Tibial nerve (tissue), 4 donors: ENCODE results near the gene ANKRD9. TPM values are rescaled to one million over a fixed set of nuclear protein-coding genes. Genes with fewer than 3 reads are reported as not detected.

Source experiments
- DNase-seq, 2 donors: peaks; one replicate each; pipeline ENCODE4 v3.0.0-alpha.2; 2019; ENCODE audit warnings: low spot score in 2 of 2
- H3K27ac ChIP-seq, 4 donors: fragments of 200-600 bp; sonication (generic) in 3 of 4; one replicate each; pipeline ENCODE4 v1.5.1; 2017 to 2019; ENCODE audit warnings: mild to moderate bottlenecking in 1 of 4
- H3K27me3 ChIP-seq, 2 donors: fragments of 200-600 bp; sonication (generic) in 1 of 2; one replicate each; pipeline versions ENCODE4 v1.5.1 to v1.6.0; 2017 to 2019
- H3K36me3 ChIP-seq, 3 donors: fragments of 200-600 bp; sonication (generic); one replicate each; pipeline ENCODE4 v1.5.1; 2018 to 2019
- H3K4me1 ChIP-seq, 4 donors: fragments of 200-600 bp; sonication (generic) in 3 of 4; one replicate each; pipeline ENCODE4 v1.5.1; 2017 to 2019
- H3K4me3 ChIP-seq, 4 donors: fragments of 200-600 bp; sonication (generic) in 3 of 4; one replicate each; pipeline ENCODE4 v1.5.1; 2017 to 2019; ENCODE audit warnings: mild to moderate bottlenecking in 1 of 4, moderate library complexity in 1 of 4
- H3K9me3 ChIP-seq, 4 donors: fragments of 200-600 bp; sonication (generic) in 3 of 4; one replicate each; pipeline ENCODE4 v1.5.1; 2017 to 2019
- EP300 ChIP-seq, 2 donors: sonication (generic); formaldehyde crosslinking; IDR thresholded peaks; one replicate each; pipeline ENCODE4 v1.6.1; 2017; ENCODE audit warnings: antibody characterized with exemption in 2 of 2, mild to moderate bottlenecking in 1 of 2
- POLR2A ChIP-seq, 2 donors: fragments of 450-650 bp; IDR thresholded peaks; one replicate each; pipeline ENCODE4 v1.6.1; 2017; ENCODE audit warnings: antibody characterized with exemption in 2 of 2, mild to moderate bottlenecking in 2 of 2, moderate library complexity in 2 of 2
- WGBS, 2 donors: methylation state at CpG; one replicate each; pipeline ENCODE4 v1.1.5; 2018; 5-methylcytosine and 5-hydroxymethylcytosine counted together
- total RNA-seq, 4 donors: library from RNA; depleted of rRNA; stranded (reverse); fragments of >200 nt; gene quantifications; one replicate each; pipeline ENCODE4 v1.1.0, GENCODE V29; 2016
- TF ChIP-seq, protein P1 (sequence below), 5 experiments: fragments of 200-600 bp in 3 of 5; fragments of 450-650 bp in 2 of 5; sonication (generic) in 3 of 5; IDR thresholded peaks; one replicate each; pipeline ENCODE4 v1.5.1; 2016 to 2019; ENCODE audit warnings: antibody characterized with exemption in 5 of 5, mild to moderate bottlenecking in 3 of 5, moderate library complexity in 2 of 5

The ANKRD9 gene
- total RNA-seq, 4 donors from 2014 or later: 11.4 to 39.3 (median 26.2) TPM

DNA sequence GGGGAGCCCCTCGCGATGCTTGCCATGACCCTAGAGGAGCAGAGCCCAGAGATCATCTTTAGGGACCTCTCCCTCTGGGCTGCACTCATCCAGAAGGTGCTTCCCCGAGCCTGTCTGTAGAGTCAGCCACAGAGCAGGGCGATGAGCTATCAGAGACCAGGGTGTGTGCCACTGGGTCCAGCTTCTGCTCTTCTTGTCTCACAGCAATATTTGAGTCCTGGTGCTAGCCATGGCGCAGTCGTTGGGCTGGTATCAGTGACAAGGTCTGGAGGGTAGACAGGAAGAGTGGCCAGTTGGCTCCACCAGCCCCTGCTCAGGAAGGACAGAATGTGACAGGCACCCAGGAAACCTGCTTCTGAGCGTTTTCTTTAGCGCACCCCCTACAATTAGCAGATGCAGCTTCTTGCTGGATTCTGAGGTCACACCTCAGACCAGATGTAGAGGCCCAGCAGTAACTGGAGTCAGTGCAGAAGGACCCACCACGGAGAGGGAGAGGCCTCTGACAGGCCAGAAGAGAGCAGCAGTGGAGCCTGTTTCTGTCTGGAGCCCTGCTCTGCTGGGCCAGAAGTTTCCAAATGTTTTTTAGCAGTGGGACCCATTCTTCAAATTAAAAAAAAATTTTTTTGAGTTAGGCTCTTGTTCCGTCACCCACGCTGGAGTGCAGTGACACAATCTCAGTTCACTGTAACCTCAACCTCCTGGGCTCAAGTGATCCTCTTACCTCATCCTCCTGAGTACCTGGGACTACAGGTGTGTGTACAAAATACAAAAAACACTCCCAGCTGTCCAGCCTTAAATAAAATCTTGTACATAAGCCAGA is 23.7 kb downstream of the ANKRD9 start:
- no peak for TF ChIP-seq EP300 (IDR thresholded peaks at IDR 0.05)
- TF ChIP-seq POLR2A (IDR thresholded peaks at IDR 0.05): no peak
- TF ChIP-seq, protein P1, sequence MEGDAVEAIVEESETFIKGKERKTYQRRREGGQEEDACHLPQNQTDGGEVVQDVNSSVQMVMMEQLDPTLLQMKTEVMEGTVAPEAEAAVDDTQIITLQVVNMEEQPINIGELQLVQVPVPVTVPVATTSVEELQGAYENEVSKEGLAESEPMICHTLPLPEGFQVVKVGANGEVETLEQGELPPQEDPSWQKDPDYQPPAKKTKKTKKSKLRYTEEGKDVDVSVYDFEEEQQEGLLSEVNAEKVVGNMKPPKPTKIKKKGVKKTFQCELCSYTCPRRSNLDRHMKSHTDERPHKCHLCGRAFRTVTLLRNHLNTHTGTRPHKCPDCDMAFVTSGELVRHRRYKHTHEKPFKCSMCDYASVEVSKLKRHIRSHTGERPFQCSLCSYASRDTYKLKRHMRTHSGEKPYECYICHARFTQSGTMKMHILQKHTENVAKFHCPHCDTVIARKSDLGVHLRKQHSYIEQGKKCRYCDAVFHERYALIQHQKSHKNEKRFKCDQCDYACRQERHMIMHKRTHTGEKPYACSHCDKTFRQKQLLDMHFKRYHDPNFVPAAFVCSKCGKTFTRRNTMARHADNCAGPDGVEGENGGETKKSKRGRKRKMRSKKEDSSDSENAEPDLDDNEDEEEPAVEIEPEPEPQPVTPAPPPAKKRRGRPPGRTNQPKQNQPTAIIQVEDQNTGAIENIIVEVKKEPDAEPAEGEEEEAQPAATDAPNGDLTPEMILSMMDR (IDR thresholded peaks at IDR 0.05): no peak
- Histone ChIP-seq H3K27me3 (no peaks in the 10 kb centered on the region), H3K4me1 (peaks cover 0 to 11% (median 0%) of the 10 kb centered on the region in 4 donors), H3K27ac (no peak overlapping the region), H3K36me3 (peaks cover 0 to 28% (median 0%) of the 10 kb centered on the region in 3 donors), H3K9me3 (peaks cover 0 to 7% (median 0%) of the 10 kb centered on the region in 4 donors), H3K4me3 (no peak overlapping the region)
- WGBS, 2 donors: 73 to 76% methylated on average over 11 of the region's 11 CpGs
- no peak for DNase-seq

DNA sequence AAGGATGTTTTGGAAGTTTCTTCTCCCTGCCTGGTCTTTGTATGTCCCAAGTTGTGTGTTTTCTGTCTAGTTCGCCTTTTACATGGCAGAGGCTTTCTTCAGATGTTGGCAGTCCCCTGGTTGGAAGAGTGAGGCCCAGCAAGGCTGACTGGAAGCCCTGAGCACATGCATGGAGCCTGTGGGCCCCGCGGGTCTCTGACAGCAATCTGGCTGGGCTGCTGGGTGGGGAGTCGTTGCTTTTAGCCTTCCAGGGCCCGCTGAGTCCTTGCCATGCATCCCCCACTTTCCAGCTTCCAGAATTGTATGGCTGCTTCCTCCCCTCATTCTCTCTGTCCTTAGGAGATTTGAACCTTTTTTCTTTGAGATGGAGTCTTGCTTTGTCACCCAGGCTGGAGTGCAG is 25.3 kb downstream of the ANKRD9 start:
- TF ChIP-seq EP300 (IDR thresholded peaks at IDR 0.05) (no peak), POLR2A (IDR thresholded peaks at IDR 0.05) (no peak)
- TF ChIP-seq, protein P1 (IDR thresholded peaks at IDR 0.05): no peak
- H3K4me3 ChIP-seq: no peak overlapping the region
- H3K27ac ChIP-seq: no peak overlapping the region
- no peak for DNase-seq
- 79 to 86% methylated on average over 5 of the region's 5 CpGs for WGBS, 2 donors
- H3K9me3 ChIP-seq: peaks cover 0 to 7% (median 0%) of the 10 kb centered on the region in 4 donors
- no peaks in the 10 kb centered on the region for H3K27me3 ChIP-seq
- H3K36me3 ChIP-seq: peaks cover 0 to 28% (median 0%) of the 10 kb centered on the region in 3 donors
- peaks cover 0 to 17% (median 0%) of the 10 kb centered on the region in 4 donors for H3K4me1 ChIP-seq

DNA sequence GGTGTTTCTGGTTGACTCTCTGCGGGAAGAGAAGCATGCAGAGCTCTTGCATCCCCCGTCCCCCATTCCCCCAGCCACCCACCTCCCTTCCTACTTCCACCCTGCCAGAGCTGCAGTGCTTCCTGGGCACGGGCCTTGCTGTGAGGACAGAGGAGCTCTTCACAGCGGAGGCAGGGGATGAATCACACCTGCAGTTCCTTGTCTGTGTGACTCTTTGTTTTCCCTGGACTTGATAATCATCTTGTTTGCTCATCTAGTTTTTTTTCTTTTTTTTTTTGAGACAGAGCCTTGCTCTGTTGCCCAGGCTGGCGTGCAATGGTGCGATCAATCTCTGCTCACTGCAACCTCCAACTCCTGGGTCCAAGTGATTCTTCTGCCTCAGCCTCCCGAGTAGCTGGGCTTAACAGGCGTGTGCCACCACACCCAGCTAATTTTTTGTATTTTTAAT is 27.8 kb downstream of the ANKRD9 start:
- H3K4me3 ChIP-seq: no peak overlapping the region
- TF ChIP-seq EP300 (IDR thresholded peaks at IDR 0.05) (no peak), POLR2A (IDR thresholded peaks at IDR 0.05) (no peak)
- TF ChIP-seq, protein P1 (IDR thresholded peaks at IDR 0.05): no peak
- peaks cover 0 to 7% (median 0%) of the 10 kb centered on the region in 4 donors for H3K9me3 ChIP-seq
- H3K4me1 ChIP-seq: peaks cover 0 to 13% (median 0%) of the 10 kb centered on the region in 4 donors
- peaks cover 0 to 26% (median 0%) of the 10 kb centered on the region in 3 donors for H3K36me3 ChIP-seq
- 85 to 89% methylated on average over 8 of the region's 8 CpGs for WGBS, 2 donors
- H3K27me3 ChIP-seq: no peaks in the 10 kb centered on the region
- no peak overlapping the region for H3K27ac ChIP-seq
- DNase-seq: no peak

DNA sequence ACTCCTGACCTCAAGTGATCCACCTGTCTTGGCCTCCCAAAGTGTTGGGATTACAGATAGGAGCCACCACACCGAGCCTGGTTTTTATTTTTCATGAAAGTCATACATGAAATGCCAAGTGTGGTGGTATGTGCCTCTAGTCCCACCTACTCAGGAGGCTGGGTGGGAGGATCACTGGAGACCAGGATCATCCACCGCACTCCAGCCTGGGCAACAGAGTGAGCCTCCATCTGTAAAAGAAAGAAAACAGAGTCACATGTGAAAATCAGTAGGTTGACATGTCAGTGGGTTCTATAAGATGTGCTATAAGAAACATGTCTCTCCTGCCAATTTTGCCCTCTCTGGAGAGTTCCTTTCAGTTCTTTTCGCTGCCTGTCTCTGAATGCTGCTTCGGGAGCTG is 28.2 kb downstream of the ANKRD9 start:
- TF ChIP-seq EP300 (IDR thresholded peaks at IDR 0.05): no peak
- TF ChIP-seq, protein P1 (IDR thresholded peaks at IDR 0.05): no peak
- no peak for TF ChIP-seq POLR2A (IDR thresholded peaks at IDR 0.05)
- DNase-seq: no peak

DNA sequence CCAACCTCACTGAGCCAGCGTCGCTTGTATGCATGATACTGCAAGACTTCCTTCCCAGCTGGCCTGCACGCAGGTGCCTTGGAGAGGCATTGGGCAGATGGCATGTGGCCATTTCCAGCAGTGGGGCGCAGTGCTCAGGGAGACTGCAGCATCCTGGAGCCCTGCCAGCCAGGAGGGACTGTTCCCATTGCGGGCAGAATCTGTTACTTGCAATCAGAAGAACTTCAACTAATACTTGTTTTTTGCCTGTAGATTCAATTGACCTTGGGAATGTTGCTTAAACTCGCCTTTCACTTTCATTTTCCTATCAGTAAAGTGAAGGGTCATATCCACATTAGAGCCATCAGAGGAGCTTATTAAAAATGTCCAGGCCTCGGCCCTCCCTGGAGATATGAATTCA is 29.8 kb downstream of the ANKRD9 start:
- WGBS, 2 donors: 79 to 90% methylated on average over 7 of the region's 7 CpGs
- Histone ChIP-seq H3K4me1 (peaks cover 0 to 7% (median 0%) of the 10 kb centered on the region in 4 donors), H3K9me3 (peaks cover 0 to 7% (median 0%) of the 10 kb centered on the region in 4 donors), H3K27me3 (no peaks in the 10 kb centered on the region), H3K36me3 (peaks cover 0 to 26% (median 0%) of the 10 kb centered on the region in 3 donors), H3K27ac (no peak overlapping the region), H3K4me3 (no peak overlapping the region)
- DNase-seq: no peak
- no peak for TF ChIP-seq EP300 (IDR thresholded peaks at IDR 0.05)
- no peak for TF ChIP-seq POLR2A (IDR thresholded peaks at IDR 0.05)
- TF ChIP-seq, protein P1 (IDR thresholded peaks at IDR 0.05): no peak

More for the DNA sequence above, 28.2 kb downstream of the ANKRD9 start:
- 93 to 95% methylated on average over 4 of the region's 4 CpGs for WGBS, 2 donors
- H3K36me3 ChIP-seq: peaks cover 0 to 22% (median 0%) of the 10 kb centered on the region in 3 donors
- no peak overlapping the region for H3K27ac ChIP-seq
- peaks cover 0 to 7% (median 0%) of the 10 kb centered on the region in 4 donors for H3K9me3 ChIP-seq
- no peaks in the 10 kb centered on the region for H3K27me3 ChIP-seq
- no peak overlapping the region for H3K4me3 ChIP-seq
- peaks cover 0 to 9% (median 0%) of the 10 kb centered on the region in 4 donors for H3K4me1 ChIP-seq
